ENCODE results near the gene DSP. TPM values are rescaled to one million over a fixed set of nuclear protein-coding genes. Genes with fewer than 3 reads are reported as not detected.

DSP gene
- total RNA-seq, 4 donors from 2014 or later: 56.9 to 243 (median 187) TPM

DNA sequence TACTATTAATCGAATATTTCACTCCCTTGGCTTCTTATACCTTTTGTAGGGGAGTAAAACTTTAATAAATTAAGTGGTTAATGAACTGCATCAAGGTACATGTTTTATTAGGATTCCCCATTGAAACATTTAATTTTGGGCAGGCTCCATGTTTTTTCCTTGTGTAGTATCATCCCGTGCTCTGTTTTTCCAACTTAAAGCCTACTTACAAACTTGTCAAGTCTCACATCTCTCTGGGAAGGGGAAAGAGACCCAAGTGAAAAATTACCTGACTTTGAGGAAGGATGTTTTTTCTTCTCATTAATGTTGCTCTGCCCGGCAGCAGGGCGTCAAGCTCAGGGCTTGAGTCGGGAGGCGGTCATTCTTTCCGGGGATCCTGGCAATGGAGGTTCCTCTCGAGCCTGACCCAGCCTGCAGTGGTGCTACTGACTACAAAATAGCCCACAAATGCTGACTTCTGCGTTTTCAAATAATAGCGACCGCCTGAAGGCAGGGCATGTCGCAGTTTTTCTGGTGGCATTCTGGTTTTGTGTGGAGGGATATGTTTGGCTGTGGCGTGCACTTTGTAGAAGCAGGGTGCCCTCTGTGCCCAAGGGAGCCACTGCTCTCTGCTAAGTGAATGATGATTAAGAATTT, 2.4 kb downstream of the DSP start:
- TF ChIP-seq, protein P1, sequence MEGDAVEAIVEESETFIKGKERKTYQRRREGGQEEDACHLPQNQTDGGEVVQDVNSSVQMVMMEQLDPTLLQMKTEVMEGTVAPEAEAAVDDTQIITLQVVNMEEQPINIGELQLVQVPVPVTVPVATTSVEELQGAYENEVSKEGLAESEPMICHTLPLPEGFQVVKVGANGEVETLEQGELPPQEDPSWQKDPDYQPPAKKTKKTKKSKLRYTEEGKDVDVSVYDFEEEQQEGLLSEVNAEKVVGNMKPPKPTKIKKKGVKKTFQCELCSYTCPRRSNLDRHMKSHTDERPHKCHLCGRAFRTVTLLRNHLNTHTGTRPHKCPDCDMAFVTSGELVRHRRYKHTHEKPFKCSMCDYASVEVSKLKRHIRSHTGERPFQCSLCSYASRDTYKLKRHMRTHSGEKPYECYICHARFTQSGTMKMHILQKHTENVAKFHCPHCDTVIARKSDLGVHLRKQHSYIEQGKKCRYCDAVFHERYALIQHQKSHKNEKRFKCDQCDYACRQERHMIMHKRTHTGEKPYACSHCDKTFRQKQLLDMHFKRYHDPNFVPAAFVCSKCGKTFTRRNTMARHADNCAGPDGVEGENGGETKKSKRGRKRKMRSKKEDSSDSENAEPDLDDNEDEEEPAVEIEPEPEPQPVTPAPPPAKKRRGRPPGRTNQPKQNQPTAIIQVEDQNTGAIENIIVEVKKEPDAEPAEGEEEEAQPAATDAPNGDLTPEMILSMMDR (IDR thresholded peaks at IDR 0.05): no peak
- peak in 1 of 2 donors; percentile 23 for TF ChIP-seq POLR2A (IDR thresholded peaks at IDR 0.05)
- H3K27me3 ChIP-seq: peaks cover 0 to 9% of the 10 kb centered on the region in 2 donors
- no peaks in the 10 kb centered on the region for H3K36me3 ChIP-seq
- peak overlapping the region in 3 of 4 donors; percentile 61 to 83 (median 66) for H3K4me3 ChIP-seq
- H3K4me1 ChIP-seq: peaks cover 0 to 23% (median 8%) of the 10 kb centered on the region in 4 donors
- H3K9me3 ChIP-seq: no peaks in the 10 kb centered on the region
- peak overlapping the region in 3 of 4 donors; percentile 88 to 96 (median 88) for H3K27ac ChIP-seq
- DNase-seq: peak in 1 of 3 donors; percentile 66

GRCh38 chr6:7544597-7544996, 3.1 kb downstream of the DSP start:
- Histone ChIP-seq H3K9me3 (no peaks in the 10 kb centered on the region), H3K27ac (peak overlapping the region in 1 of 4 donors; percentile 38), H3K27me3 (peaks cover 0 to 9% of the 10 kb centered on the region in 2 donors), H3K4me1 (peaks cover 0 to 28% (median 8%) of the 10 kb centered on the region in 4 donors), H3K4me3 (peak overlapping the region in 2 of 4 donors; percentile 66 to 83), H3K36me3 (no peaks in the 10 kb centered on the region)
- no peak for DNase-seq
- no peak for TF ChIP-seq POLR2A (IDR thresholded peaks at IDR 0.05)
- TF ChIP-seq, protein P1 (IDR thresholded peaks at IDR 0.05): no peak

DNA sequence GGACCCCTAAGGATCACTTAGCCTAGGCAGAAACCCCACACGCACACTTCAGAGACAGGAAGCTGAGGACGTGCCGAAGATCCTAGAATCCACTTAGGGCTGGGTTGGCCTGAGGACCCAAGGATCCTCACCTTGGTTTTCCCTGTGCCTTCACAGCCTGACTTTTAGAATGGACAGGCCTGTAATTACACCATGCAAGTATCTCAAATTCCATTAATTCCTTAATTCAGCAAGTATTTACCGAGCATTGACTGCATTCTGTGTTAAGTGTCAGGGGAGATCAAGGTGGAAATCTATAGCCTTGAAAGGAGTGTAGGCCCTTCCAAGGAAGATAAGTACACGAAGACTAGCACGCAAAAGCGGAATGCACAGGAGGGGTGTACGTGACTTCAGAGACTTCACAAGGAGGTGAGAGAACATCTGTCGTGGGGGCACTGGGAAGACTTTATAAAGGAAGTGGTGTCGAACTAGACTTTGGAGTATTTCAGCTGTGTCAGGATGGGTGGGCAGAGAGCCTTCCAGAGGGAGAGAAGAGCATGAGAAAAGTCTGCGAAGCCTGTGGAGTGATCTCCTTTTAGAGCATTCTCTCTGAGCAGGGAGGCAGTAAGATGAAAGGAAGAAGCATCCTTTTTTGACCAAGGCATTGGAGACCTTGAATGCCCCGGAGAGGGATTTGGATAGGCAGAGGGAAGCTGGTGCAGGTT, 4.0 kb downstream of the DSP start:
- H3K4me1 ChIP-seq: peaks cover 0 to 34% (median 8%) of the 10 kb centered on the region in 4 donors
- no peaks in the 10 kb centered on the region for H3K36me3 ChIP-seq
- peaks cover 0 to 8% of the 10 kb centered on the region in 2 donors for H3K27me3 ChIP-seq
- peak overlapping the region in 2 of 4 donors; percentile 22 to 30 for H3K4me3 ChIP-seq
- no peak for DNase-seq
- H3K9me3 ChIP-seq: no peaks in the 10 kb centered on the region
- TF ChIP-seq, protein P1 (IDR thresholded peaks at IDR 0.05): no peak
- no peak for TF ChIP-seq POLR2A (IDR thresholded peaks at IDR 0.05)
- H3K27ac ChIP-seq: peak overlapping the region in 3 of 4 donors; percentile 19 to 95 (median 91)

- Histone ChIP-seq H3K36me3 (no peaks in the 10 kb centered on the region), H3K4me1 (peaks cover 0 to 31% (median 5%) of the 10 kb centered on the region in 4 donors)
Measured at GRCh38 chr6:7546020-7546369, 4.5 kb downstream of the DSP start.

GRCh38 chr6:7546383-7546782, 4.9 kb downstream of the DSP start:
- Histone ChIP-seq H3K36me3 (no peaks in the 10 kb centered on the region), H3K9me3 (no peaks in the 10 kb centered on the region), H3K27ac (peak overlapping the region in 3 of 4 donors; percentile 19 to 95 (median 91)), H3K4me3 (no peak overlapping the region), H3K4me1 (peaks cover 0 to 27% (median 3%) of the 10 kb centered on the region in 4 donors), H3K27me3 (no peaks in the 10 kb centered on the region)
- TF ChIP-seq, protein P1 (IDR thresholded peaks at IDR 0.05): no peak
- TF ChIP-seq POLR2A (IDR thresholded peaks at IDR 0.05): no peak
- DNase-seq: no peak

More at GRCh38 chr6:7546020-7546369, 4.5 kb downstream of the DSP start:
- Histone ChIP-seq H3K27ac (peak overlapping the region in 3 of 4 donors; percentile 19 to 95 (median 91)), H3K4me3 (peak overlapping the region in 2 of 4 donors; percentile 22 to 30), H3K27me3 (peaks cover 0 to 3% of the 10 kb centered on the region in 2 donors), H3K9me3 (no peaks in the 10 kb centered on the region)
- DNase-seq: no peak
- TF ChIP-seq POLR2A (IDR thresholded peaks at IDR 0.05): peak in 1 of 2 donors; percentile 62
- TF ChIP-seq, protein P1 (IDR thresholded peaks at IDR 0.05): no peak
